ENCODE measurements around the gene BCAN. TPM values are rescaled to one million over a fixed set of nuclear protein-coding genes. Genes with fewer than 3 reads are reported as not detected.

The BCAN gene
- total and polyA plus RNA-seq, 2 of the 8 experiments (the other 6 are each of a cell fraction or from before 2014, with no cell fraction given): 4.5 to 24.0 TPM

DNA sequence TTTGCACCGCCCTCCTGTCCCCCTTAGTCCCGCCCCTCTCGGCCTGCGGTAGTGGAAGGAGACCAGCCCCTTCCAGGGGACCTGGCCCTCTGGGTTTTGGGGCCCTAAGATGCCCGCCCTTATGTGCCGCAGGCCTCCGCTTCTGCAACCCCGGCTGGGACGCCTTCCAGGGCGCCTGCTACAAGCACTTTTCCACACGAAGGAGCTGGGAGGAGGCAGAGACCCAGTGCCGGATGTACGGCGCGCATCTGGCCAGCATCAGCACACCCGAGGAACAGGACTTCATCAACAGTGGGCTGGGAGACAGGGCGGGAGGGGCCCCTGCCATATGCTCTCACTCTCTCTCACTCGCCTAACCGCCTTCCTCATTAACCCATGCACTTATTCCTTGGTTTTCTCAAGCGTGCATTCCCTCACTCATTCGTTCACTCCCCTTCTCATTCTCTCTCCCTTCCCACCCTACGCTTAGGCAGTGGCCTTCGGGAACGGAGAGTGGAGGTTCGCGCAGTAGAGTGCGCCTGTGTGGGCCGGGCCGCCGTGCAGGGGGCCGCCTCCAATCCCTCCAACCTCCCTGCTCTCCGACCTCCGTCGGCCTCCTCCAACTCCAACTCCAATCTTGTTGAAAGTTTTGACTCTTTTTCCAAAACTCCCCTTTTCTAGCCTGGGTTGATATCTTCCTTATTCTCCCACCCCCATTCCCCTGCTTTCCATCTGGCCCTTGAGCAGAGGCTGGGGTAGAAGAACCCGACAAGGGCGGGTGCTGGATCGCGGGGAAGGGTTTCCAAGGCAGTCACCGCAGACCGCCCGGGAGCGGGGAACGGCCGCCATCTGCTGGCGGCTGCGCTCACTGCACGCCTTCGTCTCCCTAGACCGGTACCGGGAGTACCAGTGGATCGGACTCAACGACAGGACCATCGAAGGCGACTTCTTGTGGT, 15.2 kb downstream of the BCAN start (continued):
- TF ChIP-seq, protein P1, sequence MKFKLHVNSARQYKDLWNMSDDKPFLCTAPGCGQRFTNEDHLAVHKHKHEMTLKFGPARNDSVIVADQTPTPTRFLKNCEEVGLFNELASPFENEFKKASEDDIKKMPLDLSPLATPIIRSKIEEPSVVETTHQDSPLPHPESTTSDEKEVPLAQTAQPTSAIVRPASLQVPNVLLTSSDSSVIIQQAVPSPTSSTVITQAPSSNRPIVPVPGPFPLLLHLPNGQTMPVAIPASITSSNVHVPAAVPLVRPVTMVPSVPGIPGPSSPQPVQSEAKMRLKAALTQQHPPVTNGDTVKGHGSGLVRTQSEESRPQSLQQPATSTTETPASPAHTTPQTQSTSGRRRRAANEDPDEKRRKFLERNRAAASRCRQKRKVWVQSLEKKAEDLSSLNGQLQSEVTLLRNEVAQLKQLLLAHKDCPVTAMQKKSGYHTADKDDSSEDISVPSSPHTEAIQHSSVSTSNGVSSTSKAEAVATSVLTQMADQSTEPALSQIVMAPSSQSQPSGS (IDR thresholded peaks at IDR 0.05; ENCODE audit: low read length): no peak
- peak; percentile 92 to 94 for TF ChIP-seq RAD21 (IDR thresholded peaks at IDR 0.05 in 1 of 2, conservative IDR thresholded peaks at IDR 0.05 in 1 of 2; ENCODE audit: low read depth in 2 of 2, low read length in 2 of 2)
- no peak for TF ChIP-seq TEAD4 (IDR thresholded peaks at IDR 0.05; ENCODE audit: low read depth, low read length)
- no peak for TF ChIP-seq BACH1 (IDR thresholded peaks at IDR 0.05; ENCODE audit: low read length)
- TF ChIP-seq KDM5A (IDR thresholded peaks at IDR 0.05; ENCODE audit: low read length): 0 out of 2 replicates have a peak, but pooled peaks have one; percentile 39
- no peak for TF ChIP-seq POU5F1 (IDR thresholded peaks at IDR 0.05; ENCODE audit: low read depth, low read length)
- TF ChIP-seq SP1 (IDR thresholded peaks at IDR 0.05; ENCODE audit: low read depth, low read length): no peak
- TF ChIP-seq ASH2L (IDR thresholded peaks at IDR 0.05; ENCODE audit: low read length): peak; percentile 60
- TF ChIP-seq, protein P2, sequence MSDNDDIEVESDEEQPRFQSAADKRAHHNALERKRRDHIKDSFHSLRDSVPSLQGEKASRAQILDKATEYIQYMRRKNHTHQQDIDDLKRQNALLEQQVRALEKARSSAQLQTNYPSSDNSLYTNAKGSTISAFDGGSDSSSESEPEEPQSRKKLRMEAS (IDR thresholded peaks at IDR 0.05): peak; percentile 50
- peak; percentile 41; the same call in 1 of the 2 replicates for TF ChIP-seq SUZ12 (IDR thresholded peaks at IDR 0.05; ENCODE audit: low read length)
- TF ChIP-seq EZH2 (IDR thresholded peaks at IDR 0.05; ENCODE audit: low read depth, low read length, severe bottlenecking): peak; percentile 67

Measured in H1 (cell line).